SK-N-SH treated with all-trans-retinoic acid at 6 μM for 48 hours (cell line): ENCODE data around the gene IRF1.

Experiments used
- ATAC-seq: fragments of 200-7000 bp; cut with Tn5 transposase; 3 replicates; pipeline ENCODE4 v1.9.1; 2020; ENCODE audit warnings: mild to moderate bottlenecking, moderate library complexity
- ARNTL ChIP-seq: fragments of 450-650 bp; formaldehyde crosslinking; IDR thresholded peaks from 2 replicates; pipeline ENCODE4 v1.5.0; 2020; ENCODE audit warnings: low read depth, mild to moderate bottlenecking, moderate library complexity, borderline replicate concordance
- BACH2 ChIP-seq: fragments of 250-450 bp; sonication (Bioruptor Pico); IDR thresholded peaks from 2 replicates; pipeline ENCODE4 v1.9.0; 2021; ENCODE audit warnings: mild to moderate bottlenecking, borderline replicate concordance
- CREB5 ChIP-seq: fragments of 250-450 bp; sonication (Bioruptor Pico); IDR thresholded peaks from 2 replicates; pipeline ENCODE4 v1.5.1; 2020; ENCODE audit warnings: low read depth, mild to moderate bottlenecking, moderate library complexity
- CSDC2 ChIP-seq: fragments of 250-450 bp; sonication (Bioruptor Pico); IDR thresholded peaks from 2 replicates; pipeline ENCODE4 v1.5.0; 2020; ENCODE audit warnings: mild to moderate bottlenecking, moderate library complexity
- GLIS3 ChIP-seq: fragments of 250-450 bp; sonication (Bioruptor Pico); IDR thresholded peaks from 2 replicates; pipeline ENCODE4 v1.5.0; 2020; ENCODE audit warnings: mild to moderate bottlenecking, moderate library complexity
- ISL1 ChIP-seq: fragments of 250-450 bp; sonication (Bioruptor Pico); IDR thresholded peaks from 2 replicates; pipeline ENCODE4 v2.1.2; 2022; ENCODE audit warnings: mild to moderate bottlenecking, moderate library complexity
- OSR1 ChIP-seq: fragments of 250-450 bp; sonication (Bioruptor Pico); IDR thresholded peaks from 2 replicates; pipeline ENCODE4 v1.8.0; 2022; ENCODE audit warnings: moderate library complexity, mild to moderate bottlenecking, inconsistent platforms
- PATZ1 ChIP-seq: fragments of 250-450 bp; sonication (Bioruptor Pico); IDR thresholded peaks from 2 replicates; pipeline ENCODE4 v1.8.0; 2020; ENCODE audit warnings: mild to moderate bottlenecking, moderate library complexity, borderline replicate concordance
- POU6F1 ChIP-seq: fragments of 250-450 bp; sonication (Bioruptor Pico); IDR thresholded peaks from 2 replicates; pipeline ENCODE4 v1.8.0; 2021; ENCODE audit warnings: low read depth, mild to moderate bottlenecking, moderate library complexity, borderline replicate concordance
- RARB ChIP-seq: fragments of 250-450 bp; sonication (Bioruptor Pico); IDR thresholded peaks from 2 replicates; pipeline ENCODE4 v1.8.0; 2021; ENCODE audit warnings: mild to moderate bottlenecking, moderate library complexity
- SNAI2 ChIP-seq: fragments of 250-450 bp; sonication (Bioruptor Pico); IDR thresholded peaks from 2 replicates; pipeline ENCODE4 v1.5.0; 2020; ENCODE audit warnings: mild to moderate bottlenecking, moderate library complexity
- TCF4 ChIP-seq: fragments of 250-450 bp; sonication (Bioruptor Pico); IDR thresholded peaks from 2 replicates; pipeline ENCODE4 v1.8.0; 2021; ENCODE audit warnings: mild to moderate bottlenecking, moderate library complexity, borderline replicate concordance
- TOX ChIP-seq: fragments of 250-450 bp; sonication (Bioruptor Pico); IDR thresholded peaks from 2 replicates; pipeline ENCODE4 v1.8.0; 2021; ENCODE audit warnings: mild to moderate bottlenecking, moderate library complexity, borderline replicate concordance
- TSHZ2 ChIP-seq: fragments of 250-450 bp; sonication (Bioruptor Pico); IDR thresholded peaks from 2 replicates; pipeline ENCODE4 v1.5.0; 2020; ENCODE audit warnings: mild to moderate bottlenecking, moderate library complexity
- ZC3H10 ChIP-seq: fragments of 250-450 bp; sonication (Bioruptor Pico); IDR thresholded peaks from 2 replicates; pipeline ENCODE4 v1.5.1; 2021; ENCODE audit warnings: mild to moderate bottlenecking, moderate library complexity
- ZFP3 ChIP-seq: fragments of 250-450 bp; sonication (Bioruptor Pico); IDR thresholded peaks from 2 replicates; pipeline ENCODE4 v1.5.0; 2020; ENCODE audit warnings: mild to moderate bottlenecking, moderate library complexity
- ZFP30 ChIP-seq: fragments of 450-650 bp; formaldehyde crosslinking; IDR thresholded peaks from 2 replicates; pipeline ENCODE4 v1.5.0; 2022; ENCODE audit warnings: mild to moderate bottlenecking, moderate library complexity
- ZNF565 ChIP-seq: fragments of 450-650 bp; formaldehyde crosslinking; conservative IDR thresholded peaks from 2 replicates; pipeline ENCODE4 v1.5.0; 2020; ENCODE audit warnings: low read depth, mild to moderate bottlenecking, moderate library complexity
- ZNF70 ChIP-seq: fragments of 450-650 bp; formaldehyde crosslinking; IDR thresholded peaks from 2 replicates; pipeline ENCODE4 v1.5.0; 2020; ENCODE audit warnings: mild to moderate bottlenecking, moderate library complexity
- ZNF8 ChIP-seq: fragments of 450-650 bp; formaldehyde crosslinking; IDR thresholded peaks from 2 replicates; pipeline ENCODE4 v1.5.0; 2020; ENCODE audit warnings: mild to moderate bottlenecking, moderate library complexity
- TF ChIP-seq, protein P1 (sequence below): fragments of 250-450 bp; sonication (Bioruptor Pico); IDR thresholded peaks from 2 replicates; pipeline ENCODE4 v1.5.1; 2021; ENCODE audit warnings: mild to moderate bottlenecking, moderate library complexity

The IRF1 gene

GRCh38 chr5:132505641-132506040 is 15.1 kb upstream of the IRF1 start:
- no peak; the same call in 2 of the 3 replicates for ATAC-seq

GRCh38 chr5:132504746-132505145 is 14.2 kb upstream of the IRF1 start:
- no peak for ATAC-seq
- TF ChIP-seq TOX (CRISPR knock-in tag): no peak
- no peak for TF ChIP-seq ZFP30 (CRISPR knock-in tag)
- no peak for TF ChIP-seq RARB

More at GRCh38 chr5:132505641-132506040, 15.1 kb upstream of the IRF1 start:
- no peak for TF ChIP-seq CREB5
- no peak for TF ChIP-seq ISL1 (CRISPR knock-in tag)
- TF ChIP-seq ZNF70 (CRISPR knock-in tag): no peak
- no peak for TF ChIP-seq RARB
- TF ChIP-seq, protein P1, sequence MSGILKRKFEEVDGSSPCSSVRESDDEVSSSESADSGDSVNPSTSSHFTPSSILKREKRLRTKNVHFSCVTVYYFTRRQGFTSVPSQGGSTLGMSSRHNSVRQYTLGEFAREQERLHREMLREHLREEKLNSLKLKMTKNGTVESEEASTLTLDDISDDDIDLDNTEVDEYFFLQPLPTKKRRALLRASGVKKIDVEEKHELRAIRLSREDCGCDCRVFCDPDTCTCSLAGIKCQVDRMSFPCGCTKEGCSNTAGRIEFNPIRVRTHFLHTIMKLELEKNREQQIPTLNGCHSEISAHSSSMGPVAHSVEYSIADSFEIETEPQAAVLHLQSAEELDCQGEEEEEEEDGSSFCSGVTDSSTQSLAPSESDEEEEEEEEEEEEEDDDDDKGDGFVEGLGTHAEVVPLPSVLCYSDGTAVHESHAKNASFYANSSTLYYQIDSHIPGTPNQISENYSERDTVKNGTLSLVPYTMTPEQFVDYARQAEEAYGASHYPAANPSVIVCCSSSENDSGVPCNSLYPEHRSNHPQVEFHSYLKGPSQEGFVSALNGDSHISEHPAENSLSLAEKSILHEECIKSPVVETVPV (CRISPR knock-in tag): no peak
- TF ChIP-seq ZFP3 (CRISPR knock-in tag): no peak
- TF ChIP-seq ZNF8 (CRISPR knock-in tag): no peak
- no peak for TF ChIP-seq PATZ1
- no peak for TF ChIP-seq SNAI2 (CRISPR knock-in tag)
- no peak for TF ChIP-seq TSHZ2 (CRISPR knock-in tag)
- no peak for TF ChIP-seq TOX (CRISPR knock-in tag)
- no peak for TF ChIP-seq GLIS3 (CRISPR knock-in tag)
- TF ChIP-seq TCF4 (CRISPR knock-in tag): no peak
- TF ChIP-seq BACH2 (CRISPR knock-in tag): no peak
- TF ChIP-seq ARNTL (CRISPR knock-in tag): no peak
- TF ChIP-seq CSDC2 (CRISPR knock-in tag): no peak
- TF ChIP-seq OSR1: no peak
- no peak for TF ChIP-seq POU6F1 (CRISPR knock-in tag)
- no peak for TF ChIP-seq ZC3H10 (CRISPR knock-in tag)

DNA sequence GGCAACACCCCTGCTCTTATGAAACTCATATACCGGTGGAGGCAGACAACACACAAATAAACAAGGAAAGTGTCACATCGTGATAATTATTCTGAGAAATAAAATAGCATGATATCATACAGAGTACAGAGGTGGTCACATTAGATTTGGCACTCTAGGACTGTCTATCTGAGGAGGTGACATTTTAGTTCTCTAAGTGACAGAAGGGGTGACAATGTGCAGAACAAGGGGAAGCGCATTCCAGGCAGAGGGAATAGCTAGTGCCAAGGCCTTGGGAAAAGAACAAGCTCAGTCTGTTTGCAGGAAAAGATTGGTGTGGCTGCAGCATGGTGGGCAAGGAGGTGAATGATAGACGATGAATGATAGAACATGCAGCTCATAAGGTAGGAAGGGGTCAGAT is 12.7 kb upstream of the IRF1 start:
- ATAC-seq: no peak
- TF ChIP-seq ZNF565 (CRISPR knock-in tag) (no peak), ISL1 (CRISPR knock-in tag) (no peak), ZNF8 (CRISPR knock-in tag) (no peak), ARNTL (CRISPR knock-in tag) (no peak), ZFP30 (CRISPR knock-in tag) (no peak)
